Endothelial cell (in vitro differentiated cells): ENCODE measurements around the gene SNX27. TPM values are rescaled to one million over a fixed set of nuclear protein-coding genes. Genes with fewer than 3 reads are reported as not detected.
A peak's percentile ranks its signal among the peaks of the same experiment; 100 is the strongest.

Experiments used
- DNase-seq: peaks from one replicate; pipeline ENCODE4 v3.0.0; 2021; ENCODE audit warnings: low spot score
- H3K27ac Mint-ChIP-seq: one replicate; pipeline ENCODE4 v1.8.0; 2021; ENCODE audit warnings: mixed read lengths, inconsistent platforms; ENCODE audit not compliant: unreplicated experiment
- H3K27me3 Mint-ChIP-seq: one replicate; pipeline ENCODE4 v1.8.0; 2021; ENCODE audit warnings: mild to moderate bottlenecking, moderate library complexity, mixed read lengths, inconsistent platforms; ENCODE audit not compliant: unreplicated experiment
- H3K36me3 Mint-ChIP-seq: one replicate; pipeline ENCODE4 v1.8.0; 2021; ENCODE audit warnings: mild to moderate bottlenecking, low read depth, mixed read lengths, inconsistent platforms; ENCODE audit not compliant: unreplicated experiment
- H3K4me1 Mint-ChIP-seq: one replicate; pipeline ENCODE4 v1.8.0; 2021; ENCODE audit warnings: mild to moderate bottlenecking, mixed read lengths, inconsistent platforms; ENCODE audit not compliant: unreplicated experiment
- H3K4me3 Mint-ChIP-seq: one replicate; pipeline ENCODE4 v1.8.0; 2021; ENCODE audit warnings: mild to moderate bottlenecking, mixed read lengths, inconsistent platforms; ENCODE audit not compliant: unreplicated experiment
- H3K9me3 Mint-ChIP-seq: one replicate; pipeline ENCODE4 v1.8.0; 2021; ENCODE audit warnings: mixed read lengths, inconsistent platforms; ENCODE audit not compliant: unreplicated experiment
- CTCF ChIP-seq: fragments of 200-600 bp; sonication (generic); IDR thresholded peaks from one replicate; pipeline ENCODE4 v1.5.0; 2021; ENCODE audit warnings: antibody characterized with exemption; ENCODE audit not compliant: unreplicated experiment
- total RNA-seq: library from RNA; stranded (reverse); fragmentation: NEBNext Ultra II Directional; extraction: Animal tissue kit (Norgen Biotek cat#: 25700); gene quantifications from one replicate; pipeline ENCODE4 v1.2.1, GENCODE V29; 2021; ENCODE audit not compliant: unreplicated experiment

SNX27 gene
- total RNA-seq, 1 donor from 2014 or later, result 28.9 TPM

GRCh38 chr1:151714820-151715725 is 103.2 kb downstream of the SNX27 start:
- Mint-ChIP-seq H3K27me3 (peaks cover 16% of the 10 kb centered on the region), H3K27ac (peak overlapping the region; percentile 27), H3K36me3 (no peaks in the 10 kb centered on the region), H3K4me3 (peak overlapping the region; percentile 59), H3K4me1 (peaks cover 10% of the 10 kb centered on the region), H3K9me3 (no peaks in the 10 kb centered on the region)
- no peak for TF ChIP-seq CTCF
- no peak for DNase-seq

DNA sequence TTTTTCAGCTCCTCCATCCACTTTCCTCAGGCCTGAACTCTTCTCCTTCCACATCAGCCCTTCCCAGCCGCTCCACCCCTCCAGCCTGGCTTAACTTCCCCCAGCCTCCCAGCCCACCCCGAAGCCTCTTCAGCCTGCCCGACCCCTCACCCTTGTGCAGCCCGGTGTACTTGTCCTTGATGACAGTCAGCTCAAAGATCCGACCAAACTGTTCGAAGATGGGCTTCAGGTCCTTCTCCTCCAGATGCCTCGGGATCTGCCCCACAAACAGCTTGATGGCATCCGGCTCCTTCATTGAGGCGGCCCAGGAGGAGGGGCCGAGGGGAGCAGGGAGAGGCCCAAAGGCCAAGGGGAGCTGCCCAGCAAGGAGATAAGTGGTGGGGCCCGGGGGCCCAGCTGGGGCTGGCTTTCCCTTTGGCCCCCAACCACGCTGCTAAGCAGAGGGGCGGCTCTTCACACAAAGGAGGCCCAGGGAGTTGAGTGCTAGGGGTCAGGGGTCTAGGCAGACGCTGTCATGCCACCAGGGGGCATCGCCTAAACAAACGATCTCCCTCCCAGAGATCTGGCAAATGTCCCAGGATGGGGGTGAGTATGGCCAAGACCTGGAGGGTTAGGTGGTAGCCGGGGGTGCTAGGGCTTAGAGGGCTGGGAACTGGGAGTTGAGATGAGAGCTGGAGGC is 104.0 kb downstream of the SNX27 start:
- no peaks in the 10 kb centered on the region for H3K9me3 Mint-ChIP-seq
- H3K36me3 Mint-ChIP-seq, result no peaks in the 10 kb centered on the region
- peaks cover 19% of the 10 kb centered on the region for H3K27me3 Mint-ChIP-seq
- TF ChIP-seq CTCF, result peak; percentile 35
- no peak overlapping the region for H3K4me3 Mint-ChIP-seq
- H3K4me1 Mint-ChIP-seq, result peaks cover 10% of the 10 kb centered on the region
- peak; percentile 32 for DNase-seq
- peak overlapping the region; percentile 27 for H3K27ac Mint-ChIP-seq

DNA sequence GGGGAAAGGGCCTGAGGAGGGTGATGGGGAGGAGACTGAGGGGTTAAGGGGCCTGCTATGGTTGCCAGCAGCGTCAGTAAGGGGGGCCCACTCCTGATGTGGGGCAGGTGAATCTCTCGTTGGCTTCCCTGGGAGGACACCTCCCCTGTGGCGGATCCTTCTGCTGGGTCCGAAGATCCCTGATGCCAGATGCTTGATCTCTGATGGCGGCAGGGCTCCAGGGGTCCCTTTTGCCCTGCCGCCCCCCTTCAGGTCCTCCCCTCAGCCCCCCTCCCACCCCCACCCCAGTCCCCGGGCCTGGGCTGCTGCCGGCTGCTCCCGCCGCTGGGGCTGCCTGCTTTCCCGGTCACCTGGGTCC is 104.5 kb downstream of the SNX27 start:
- H3K9me3 Mint-ChIP-seq, result no peaks in the 10 kb centered on the region
- peaks cover 10% of the 10 kb centered on the region for H3K4me1 Mint-ChIP-seq
- no peak for TF ChIP-seq CTCF
- H3K36me3 Mint-ChIP-seq, result no peaks in the 10 kb centered on the region
- no peak overlapping the region for H3K27ac Mint-ChIP-seq
- no peak overlapping the region for H3K4me3 Mint-ChIP-seq
- peaks cover 19% of the 10 kb centered on the region for H3K27me3 Mint-ChIP-seq
- DNase-seq, result no peak

- no peak for TF ChIP-seq CTCF
- peak; percentile 32 for DNase-seq
- H3K4me1 Mint-ChIP-seq, result peaks cover 13% of the 10 kb centered on the region
- H3K27me3 Mint-ChIP-seq, result peaks cover 19% of the 10 kb centered on the region
- H3K4me3 Mint-ChIP-seq, result peak within 1 kb of the TSS; percentile 68
- H3K9me3 Mint-ChIP-seq, result no peaks in the 10 kb centered on the region
- no peaks in the 10 kb centered on the region for H3K36me3 Mint-ChIP-seq
- H3K27ac Mint-ChIP-seq, result peak within 1 kb of the TSS; percentile 27
Measured at GRCh38 chr1:151716771-151717631, 105.2 kb downstream of the SNX27 start, which contains the start of gene CELF3. Gene CELF3 (minus strand): TSS chr1:151716803. CDS start chr1:151716020, 783 bp downstream.
